Adrenal gland (tissue), 12 donors: ENCODE measurements around the gene NPR2. TPM values are rescaled to one million over a fixed set of nuclear protein-coding genes. Genes with fewer than 3 reads are reported as not detected.

Source experiments
- DNase-seq, 7 donors: peaks; one replicate each; pipeline ENCODE4 v3.0.0-alpha.2; 2019 to 2020
- H3K27ac ChIP-seq, 5 donors: fragments of 200-600 bp; sonication (generic) in 4 of 5; 1 replicate in 3 of 5; 2 replicates in 2 of 5; pipeline versions ENCODE4 v1.5.1 to v1.8.0; 2016 to 2020; ENCODE audit warnings: mild to moderate bottlenecking in 1 of 5
- H3K27me3 ChIP-seq: fragments of 200-600 bp; 2 replicates; pipeline ENCODE4 v1.8.0; 2021
- H3K36me3 ChIP-seq, 2 donors: fragments of 200-600 bp; replicated peaks in 1 of 2; 1 replicate in 1 of 2; 2 replicates in 1 of 2; pipeline versions ENCODE4 v1.5.1 to v1.8.0; 2018 to 2022
- H3K4me1 ChIP-seq, 2 donors: fragments of 200-600 bp; replicated peaks in 1 of 2; 1 replicate in 1 of 2; 2 replicates in 1 of 2; pipeline versions ENCODE4 v1.5.1 to v1.8.0; 2018 to 2021
- H3K4me3 ChIP-seq, 4 donors: fragments of 200-600 bp; sonication (generic) in 3 of 4; one replicate each; pipeline ENCODE4 v1.5.1; 2016 to 2018
- H3K9me3 ChIP-seq, 3 donors: fragments of 200-600 bp; sonication (generic) in 1 of 3; replicated peaks in 1 of 3; 1 replicate in 2 of 3; 2 replicates in 1 of 3; pipeline versions ENCODE4 v1.5.1 to v1.8.0; 2016 to 2021
- POLR2A ChIP-seq, 2 donors: fragments of 450-650 bp; IDR thresholded peaks; one replicate each; pipeline ENCODE4 v1.6.1; 2017; ENCODE audit warnings: antibody characterized with exemption in 2 of 2, mild to moderate bottlenecking in 2 of 2, moderate library complexity in 1 of 2
- WGBS, 4 donors: extraction: QIAGEN DNeasy Blood & Tissue Kit in 2 of 4; methylation state at CpG; one replicate each; pipeline versions ENCODE4 v1.1.5 to v1.1.7; 2013 to 2017; 5-methylcytosine and 5-hydroxymethylcytosine counted together
- intact Hi-C, 2 donors: fragments of 100-400 bp; cut with DNase I; formaldehyde crosslinking; loops; one replicate each; pipeline versions ENCODE4 v1.14.1 to v1.15.0; 2022 to 2023
- polyA plus RNA-seq, 3 donors: library from polyadenylated mRNA; stranded (reverse); fragments of 200-250 nt in 2 of 3; fragments of 350-450 nt in 1 of 3; fragmentation: Illumina TruSeq in 1 of 3; extraction: RNeasy Lipid Tissue Mini Kit (QIAGEN cat#74804) in 1 of 3; gene quantifications; one replicate each; pipeline ENCODE4 v1.2.3, GENCODE V29; 2013 to 2014
- total RNA-seq, 9 donors: library from RNA; depleted of rRNA in 4 of 9; stranded (reverse); fragments of >200 nt in 4 of 9; fragments of 120-200 nt in 1 of 9; fragmentation: NEBNext Ultra II Directional in 1 of 9; extraction: Animal tissue kit (Norgen Biotek cat#: 25700) in 1 of 9; gene quantifications; one replicate each; pipeline versions ENCODE4 v1.1.0 to v1.2.4, GENCODE V29; 2013 to 2023
- TF ChIP-seq, protein P1 (sequence below), 6 experiments: fragments of 450-650 bp in 4 of 6; fragments of 200-600 bp in 2 of 6; sonication (generic) in 1 of 6; IDR thresholded peaks; 1 replicate in 5 of 6; 2 replicates in 1 of 6; pipeline versions ENCODE4 v1.5.1 to v1.8.0; 2016 to 2021; ENCODE audit warnings: antibody characterized with exemption in 6 of 6, mild to moderate bottlenecking in 2 of 6, moderate library complexity in 1 of 6
- donor health status: healthy with polysubstance abuse.
- donor health status: Bipolar disorder and iron deficiency.
- donor health status: DM: yes; HTN: yes; CAD: no.
- donor health status: DM: no; HTN: no; CAD: no.
- donor health status: DM: no; HTN: no; CAD: no.
- donor health status: DM: yes; HTN: yes; CAD: no.

Gene NPR2
- total and polyA plus RNA-seq, 12 donors, result 5.6 to 69.9 (median 24.1) TPM

DNA sequence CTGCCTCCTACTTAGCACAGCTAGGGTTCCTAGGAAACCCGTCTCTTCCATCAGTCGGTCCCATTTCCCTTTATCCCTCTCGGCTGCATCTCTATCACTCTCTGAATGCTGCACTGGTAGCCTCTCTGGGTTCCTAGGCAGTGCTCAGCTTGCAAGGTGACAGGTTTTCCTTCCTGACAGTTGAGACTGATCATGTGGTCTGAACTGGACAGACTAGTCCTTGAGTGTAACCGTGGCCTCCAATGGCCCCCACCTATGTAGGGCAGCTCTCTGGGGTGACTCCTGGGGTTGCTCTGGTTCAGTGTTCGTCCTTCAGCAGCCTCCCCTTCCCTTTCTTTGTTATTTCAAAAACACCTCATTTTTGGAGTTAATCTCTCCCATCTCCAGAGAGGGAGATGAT, 41.4 kb downstream of the NPR2 start:
- Histone ChIP-seq H3K4me1 (peaks cover 34 to 39% of the 10 kb centered on the region in 2 donors), H3K9me3 (no peaks in the 10 kb centered on the region), H3K4me3 (no peak overlapping the region), H3K27me3 (no peaks in the 10 kb centered on the region), H3K36me3 (no peaks in the 10 kb centered on the region), H3K27ac (peak overlapping the region in 3 of 5 donors; percentile 4 to 85 (median 54))
- TF ChIP-seq, protein P1, sequence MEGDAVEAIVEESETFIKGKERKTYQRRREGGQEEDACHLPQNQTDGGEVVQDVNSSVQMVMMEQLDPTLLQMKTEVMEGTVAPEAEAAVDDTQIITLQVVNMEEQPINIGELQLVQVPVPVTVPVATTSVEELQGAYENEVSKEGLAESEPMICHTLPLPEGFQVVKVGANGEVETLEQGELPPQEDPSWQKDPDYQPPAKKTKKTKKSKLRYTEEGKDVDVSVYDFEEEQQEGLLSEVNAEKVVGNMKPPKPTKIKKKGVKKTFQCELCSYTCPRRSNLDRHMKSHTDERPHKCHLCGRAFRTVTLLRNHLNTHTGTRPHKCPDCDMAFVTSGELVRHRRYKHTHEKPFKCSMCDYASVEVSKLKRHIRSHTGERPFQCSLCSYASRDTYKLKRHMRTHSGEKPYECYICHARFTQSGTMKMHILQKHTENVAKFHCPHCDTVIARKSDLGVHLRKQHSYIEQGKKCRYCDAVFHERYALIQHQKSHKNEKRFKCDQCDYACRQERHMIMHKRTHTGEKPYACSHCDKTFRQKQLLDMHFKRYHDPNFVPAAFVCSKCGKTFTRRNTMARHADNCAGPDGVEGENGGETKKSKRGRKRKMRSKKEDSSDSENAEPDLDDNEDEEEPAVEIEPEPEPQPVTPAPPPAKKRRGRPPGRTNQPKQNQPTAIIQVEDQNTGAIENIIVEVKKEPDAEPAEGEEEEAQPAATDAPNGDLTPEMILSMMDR (IDR thresholded peaks at IDR 0.05), result no peak
- no peak for TF ChIP-seq POLR2A (IDR thresholded peaks at IDR 0.05)
- no peak for DNase-seq
- intact Hi-C loops, result no loop called here
- 55 to 72% (median 62%) methylated on average over 5 of the region's 5 CpGs for WGBS, 4 donors

DNA sequence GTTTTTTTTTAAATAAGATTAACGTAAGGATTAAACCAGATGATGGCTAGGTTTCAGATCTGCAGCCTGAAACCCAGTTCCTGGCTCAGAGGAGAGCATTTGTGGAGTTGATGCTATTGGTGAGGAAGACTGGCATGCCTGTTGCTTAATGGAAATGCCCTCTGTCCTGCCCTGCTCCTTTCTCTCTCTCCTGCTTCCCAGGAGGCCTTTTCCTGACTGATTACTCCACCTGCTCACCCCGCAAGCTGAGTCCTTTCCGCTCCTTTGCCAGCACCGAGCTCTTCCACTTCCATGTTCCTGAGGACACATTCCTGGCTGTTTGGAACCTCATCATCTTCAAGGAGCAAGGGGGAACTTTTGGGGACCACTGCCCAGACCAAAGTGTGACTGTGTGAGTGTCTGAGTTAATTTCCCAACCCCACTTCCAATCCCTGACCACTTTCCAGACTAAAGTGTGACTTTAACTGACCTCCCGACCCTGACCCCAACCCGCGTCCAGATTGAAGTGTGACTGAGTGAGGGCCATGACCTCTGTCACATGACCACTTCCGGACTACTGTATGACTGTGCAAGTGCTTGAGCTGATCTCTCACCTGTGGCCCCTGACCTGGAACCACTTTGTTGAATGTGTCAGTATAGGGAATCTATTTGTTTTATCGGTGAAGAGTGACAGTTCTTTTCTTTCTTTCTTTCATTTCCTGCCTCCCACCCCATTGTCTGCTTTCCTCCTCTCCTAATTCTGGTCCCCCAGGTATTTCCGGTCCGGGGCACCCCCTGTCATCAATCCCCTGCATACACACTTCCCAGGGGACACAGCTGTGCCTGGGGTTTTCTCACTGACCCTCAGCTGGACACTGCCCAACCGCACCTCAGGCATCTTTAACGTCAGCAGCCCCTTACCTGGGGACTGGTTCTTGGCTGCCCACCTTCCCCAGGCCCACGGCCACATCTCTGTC, 43.1 kb downstream of the NPR2 start:
- TF ChIP-seq, protein P1 (IDR thresholded peaks at IDR 0.05), result no peak
- TF ChIP-seq POLR2A (IDR thresholded peaks at IDR 0.05), result no peak
- H3K27ac ChIP-seq, result no peak overlapping the region
- H3K4me1 ChIP-seq, result peaks cover 28 to 34% of the 10 kb centered on the region in 2 donors
- no peak overlapping the region for H3K4me3 ChIP-seq
- H3K27me3 ChIP-seq, result no peaks in the 10 kb centered on the region
- H3K9me3 ChIP-seq, result no peaks in the 10 kb centered on the region
- intact Hi-C loops, result no loop called here
- H3K36me3 ChIP-seq, result no peaks in the 10 kb centered on the region
- no peak for DNase-seq
- WGBS, 4 donors, result 75 to 78% (median 75%) methylated on average over 13 to 14 of the region's 14 CpGs

DNA sequence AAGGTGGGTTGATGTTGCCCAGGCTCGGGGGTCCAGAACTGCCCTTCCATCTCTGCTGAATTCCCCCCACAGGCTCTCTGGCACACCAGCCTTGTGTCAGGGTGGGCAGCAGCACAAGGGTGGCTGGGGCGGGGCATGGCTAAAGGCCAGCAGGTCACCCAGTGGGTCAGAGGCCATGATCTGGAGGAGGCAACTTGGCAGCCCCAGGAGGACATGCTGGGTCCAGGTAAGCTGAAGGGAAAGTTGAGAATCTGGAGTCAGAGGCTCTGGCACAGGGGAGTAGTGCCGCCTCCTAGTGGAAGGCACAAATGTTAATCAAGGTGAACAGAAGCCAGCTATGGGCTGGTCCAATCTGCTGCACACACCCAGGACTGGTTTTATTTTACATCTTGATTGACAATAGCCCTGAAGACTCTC, 43.8 kb downstream of the NPR2 start:
- TF ChIP-seq POLR2A (IDR thresholded peaks at IDR 0.05), result no peak
- TF ChIP-seq, protein P1 (IDR thresholded peaks at IDR 0.05), result no peak
- DNase-seq, result no peak
- Histone ChIP-seq H3K27ac (no peak overlapping the region), H3K4me3 (no peak overlapping the region), H3K36me3 (no peaks in the 10 kb centered on the region), H3K9me3 (no peaks in the 10 kb centered on the region), H3K27me3 (no peaks in the 10 kb centered on the region), H3K4me1 (peaks cover 21 to 27% of the 10 kb centered on the region in 2 donors)
- intact Hi-C loops, result no loop called here
- WGBS, 4 donors, result 93 to 100% (median 97%) methylated on average over 2 to 3 of the region's 3 CpGs

DNA sequence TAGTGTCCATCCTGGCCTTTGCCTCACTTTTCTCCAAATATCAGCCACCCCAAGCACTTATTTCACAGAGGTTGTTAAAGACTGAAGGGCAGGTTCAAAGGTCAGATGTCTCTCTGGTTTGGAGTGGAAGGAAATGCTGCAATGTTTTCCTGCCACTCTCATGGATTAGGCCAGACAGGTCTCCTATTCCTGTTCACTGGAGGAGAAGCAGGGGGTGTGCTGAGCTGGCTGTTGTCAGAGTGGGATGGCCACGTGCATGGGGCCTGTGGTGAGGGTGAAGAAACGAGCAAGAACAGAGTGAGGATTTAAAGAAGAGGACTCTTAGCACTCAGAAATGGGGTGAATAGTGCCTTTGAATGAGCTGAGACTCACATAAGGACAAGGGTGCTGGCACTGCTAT, 44.4 kb downstream of the NPR2 start:
- intact Hi-C loops, result no loop called here
- Histone ChIP-seq H3K9me3 (no peaks in the 10 kb centered on the region), H3K27me3 (no peaks in the 10 kb centered on the region), H3K4me1 (peaks cover 21 to 22% of the 10 kb centered on the region in 2 donors), H3K36me3 (no peaks in the 10 kb centered on the region), H3K27ac (no peak overlapping the region), H3K4me3 (no peak overlapping the region)
- TF ChIP-seq, protein P1 (IDR thresholded peaks at IDR 0.05), result no peak
- TF ChIP-seq POLR2A (IDR thresholded peaks at IDR 0.05), result no peak
- WGBS, 4 donors, result 76 to 90% (median 84%) methylated on average over 2 of the region's 2 CpGs
- no peak for DNase-seq
